Measurements from ENCODE around the gene KLF17. TPM values are rescaled to one million over a fixed set of nuclear protein-coding genes. Genes with fewer than 3 reads are reported as not detected.

Gene KLF17, protein sequence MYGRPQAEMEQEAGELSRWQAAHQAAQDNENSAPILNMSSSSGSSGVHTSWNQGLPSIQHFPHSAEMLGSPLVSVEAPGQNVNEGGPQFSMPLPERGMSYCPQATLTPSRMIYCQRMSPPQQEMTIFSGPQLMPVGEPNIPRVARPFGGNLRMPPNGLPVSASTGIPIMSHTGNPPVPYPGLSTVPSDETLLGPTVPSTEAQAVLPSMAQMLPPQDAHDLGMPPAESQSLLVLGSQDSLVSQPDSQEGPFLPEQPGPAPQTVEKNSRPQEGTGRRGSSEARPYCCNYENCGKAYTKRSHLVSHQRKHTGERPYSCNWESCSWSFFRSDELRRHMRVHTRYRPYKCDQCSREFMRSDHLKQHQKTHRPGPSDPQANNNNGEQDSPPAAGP
- total RNA-seq: not detected

GRCh38 chr1:44118682-44119081, at the start of gene KLF17:
Gene KLF17 (plus strand): TSS chr1:44118821. CDS start chr1:44118908, 87 bp downstream.
- no peak for DNase-seq

DNA sequence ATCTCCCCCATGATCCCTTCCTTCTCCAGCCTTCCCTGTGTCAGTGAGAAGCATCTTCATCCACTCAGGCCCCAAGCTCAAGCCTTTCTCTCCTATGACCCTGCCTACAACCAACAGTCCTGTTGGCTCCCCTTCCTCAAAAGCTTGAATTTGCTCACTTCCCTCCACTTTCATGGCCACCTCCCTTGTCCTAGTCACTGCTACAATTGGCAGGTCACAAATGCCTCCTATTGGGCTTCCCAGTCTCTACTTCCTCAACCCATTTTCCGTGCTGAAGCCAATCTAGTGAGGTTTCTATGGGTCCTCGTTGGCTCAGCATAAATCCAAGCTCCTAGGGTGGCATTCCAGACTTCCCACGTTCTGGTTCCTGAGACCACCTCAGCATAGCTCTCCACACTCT, 47.2 kb upstream of the KLF17 start:
- DNase-seq: no peak

- no peak for DNase-seq
Observed at GRCh38 chr1:44072204-44072603, 46.4 kb upstream of the KLF17 start.

GRCh38 chr1:44072821-44073220, 45.8 kb upstream of the KLF17 start:
- no peak for DNase-seq

DNA sequence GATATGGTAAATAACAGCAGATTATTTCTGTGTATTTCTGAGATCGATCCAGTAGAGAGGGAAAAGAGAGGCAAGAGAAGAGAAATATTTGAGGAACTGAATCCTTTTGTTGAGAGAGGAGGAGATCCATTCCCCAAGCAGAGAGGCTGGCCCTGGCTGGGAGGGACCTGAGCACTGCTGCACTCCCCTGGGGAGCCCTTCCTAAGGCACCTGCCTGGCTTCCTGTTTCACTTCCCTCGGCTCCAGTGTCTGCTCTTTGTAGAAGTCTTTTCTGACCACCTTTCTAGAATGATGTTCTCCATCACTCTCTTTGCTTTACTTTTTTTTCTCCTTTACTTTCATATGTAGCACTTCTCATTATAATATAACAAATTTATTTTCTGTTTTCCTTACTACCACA, 45.1 kb upstream of the KLF17 start:
- no peak for DNase-seq

DNA sequence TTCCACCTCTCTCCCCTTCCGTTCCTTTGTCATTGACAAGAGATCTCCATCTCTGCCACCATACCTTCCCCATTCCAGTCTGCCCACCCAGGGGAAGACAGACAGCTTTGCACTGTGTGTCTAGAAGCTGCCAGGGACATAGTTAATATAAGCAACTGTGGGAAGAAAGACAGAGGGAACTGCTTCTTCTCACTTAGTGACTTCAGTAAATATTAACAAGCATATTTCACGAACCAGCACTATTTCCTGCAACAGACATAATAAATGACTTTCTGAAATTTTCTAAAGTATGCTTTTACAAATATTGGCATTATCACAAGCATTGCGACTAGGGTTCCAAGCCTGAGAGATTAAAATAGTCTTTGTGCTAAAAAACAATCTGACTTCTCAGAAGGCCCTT, 44.2 kb upstream of the KLF17 start:
- no peak for DNase-seq

GRCh38 chr1:44076066-44076465, 42.6 kb upstream of the KLF17 start:
- DNase-seq: no peak

- no peak for DNase-seq
Observed at GRCh38 chr1:44077421-44077820, 41.2 kb upstream of the KLF17 start.

DNA sequence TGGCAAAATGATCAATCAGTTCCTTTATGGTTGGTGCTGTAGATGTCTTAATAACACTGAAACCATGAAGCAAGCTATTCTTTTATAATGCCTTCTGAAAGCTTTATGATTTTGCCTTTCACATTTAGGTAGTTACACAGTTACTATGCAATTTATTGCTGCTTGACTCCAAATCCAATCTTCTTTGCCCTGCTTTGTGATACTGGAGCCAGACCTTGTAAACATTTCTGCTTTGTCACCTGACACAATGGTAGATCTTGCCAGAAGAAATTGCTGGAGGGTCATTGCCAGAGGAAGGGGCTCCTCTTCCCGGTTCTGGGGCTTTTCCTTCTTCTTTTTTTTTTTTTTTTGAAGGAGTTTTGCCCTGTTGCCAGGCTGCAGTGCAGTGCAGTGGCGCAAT, 40.5 kb upstream of the KLF17 start:
- no peak for DNase-seq

- no peak for DNase-seq
Observed at GRCh38 chr1:44079566-44079965, 39.1 kb upstream of the KLF17 start.

DNA sequence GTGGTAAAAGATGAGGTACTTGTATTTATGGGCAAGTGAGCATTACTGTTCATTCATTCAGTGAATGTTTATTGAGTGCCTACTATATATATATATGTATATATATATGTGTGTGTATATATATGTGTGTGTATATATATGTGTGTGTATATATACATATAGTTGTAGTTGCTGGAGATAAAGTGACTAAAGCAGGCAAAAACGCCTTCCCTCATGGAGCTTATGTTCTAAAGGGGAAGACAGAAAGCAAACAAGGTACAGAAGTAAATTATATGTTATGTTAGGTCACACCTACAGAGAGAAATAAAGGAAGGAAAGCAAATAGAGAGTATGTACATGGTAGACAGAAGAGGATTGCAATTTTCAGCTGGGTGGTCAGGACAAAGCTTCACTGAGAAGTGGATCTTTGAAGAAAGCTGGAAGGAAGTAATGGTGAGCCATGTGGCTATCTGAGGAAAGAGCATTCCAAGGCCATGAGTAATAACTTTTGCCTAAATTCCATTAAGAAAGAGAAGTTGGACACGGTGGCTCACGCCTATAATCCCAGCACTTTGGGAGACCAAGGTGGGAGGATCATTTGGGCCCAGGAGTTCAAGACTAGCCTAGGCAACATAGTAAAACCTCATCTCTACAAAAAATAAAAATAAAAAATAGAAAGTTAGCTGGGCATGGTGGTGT, 33.5 kb upstream of the KLF17 start:
- DNase-seq: no peak

DNA sequence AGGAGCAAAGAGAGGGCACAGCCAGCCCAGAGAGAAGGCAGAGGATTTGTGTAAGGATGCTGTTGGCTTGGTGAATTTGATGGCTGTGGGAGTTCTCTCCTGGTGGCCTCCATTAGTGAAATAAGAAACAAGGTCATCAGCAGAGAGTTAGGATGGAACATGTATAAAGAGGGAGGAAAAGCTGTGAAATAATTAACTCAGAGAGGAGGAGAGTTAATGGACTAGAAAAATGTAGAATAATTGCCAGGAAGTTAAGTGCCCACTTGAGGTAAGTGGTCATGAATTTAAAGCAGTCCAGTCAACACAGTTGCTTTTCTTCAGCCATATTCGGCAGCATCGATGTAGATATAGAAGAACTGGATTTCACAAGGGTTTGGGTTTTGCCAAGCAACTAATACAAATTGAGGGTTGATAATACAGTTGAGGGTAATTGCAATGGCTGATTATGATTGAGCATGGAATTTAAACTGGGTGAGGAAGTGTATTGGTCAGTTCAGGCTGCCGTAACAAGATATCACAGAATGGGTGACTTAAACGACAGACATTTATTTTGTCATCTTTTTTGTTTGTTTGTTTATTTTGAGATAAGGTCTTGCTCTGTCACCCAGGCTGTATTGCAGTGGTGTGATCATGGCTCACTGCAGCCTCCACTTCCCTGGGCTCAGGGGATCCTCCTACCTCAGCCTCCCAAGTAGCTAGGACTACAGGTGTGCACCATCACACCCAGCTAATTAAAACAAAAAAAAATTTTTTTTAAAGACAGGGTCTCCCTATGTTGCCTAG, 31.7 kb upstream of the KLF17 start:
- no peak for DNase-seq

- no peak for DNase-seq
Observed at GRCh38 chr1:44089371-44090048, 29.1 kb upstream of the KLF17 start.

DNA sequence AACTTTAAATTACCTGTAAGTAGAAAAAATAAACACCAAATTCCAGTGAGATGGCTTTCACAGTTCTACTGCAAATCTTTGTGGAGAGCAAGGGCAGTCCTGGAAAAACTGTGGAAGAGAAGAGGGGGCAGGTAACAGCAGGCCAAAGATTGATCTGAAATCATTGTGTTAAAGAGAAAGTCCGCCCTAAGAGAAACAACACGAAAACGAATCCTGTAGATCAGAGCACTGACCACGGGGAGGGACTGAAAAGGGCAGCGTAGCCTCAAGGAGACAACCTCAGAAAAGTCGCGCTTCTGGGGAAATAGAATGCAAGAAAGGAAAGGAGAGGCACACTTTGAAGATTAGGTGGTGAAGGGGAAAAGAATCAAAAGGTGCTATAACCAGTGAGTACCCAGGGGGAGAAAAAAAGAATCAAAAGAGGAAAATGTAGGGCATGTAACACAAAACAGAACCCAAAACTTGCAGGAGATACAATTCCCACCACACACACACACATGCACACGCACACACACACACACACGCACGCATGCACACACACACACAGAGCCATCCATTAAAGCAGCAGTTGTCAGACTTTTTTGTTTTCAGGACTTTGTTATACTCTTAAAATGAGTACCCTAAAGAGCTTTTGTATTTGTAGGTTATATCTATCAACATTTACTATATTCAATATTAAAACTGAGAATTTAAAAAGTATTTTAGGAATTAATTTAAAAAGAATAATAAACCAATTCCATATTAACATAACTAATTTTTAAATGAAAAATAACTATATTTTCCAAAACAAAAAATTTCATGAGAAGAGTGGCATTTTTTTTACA, 28.0 kb upstream of the KLF17 start:
- DNase-seq: no peak

GRCh38 chr1:44094047-44094446, 24.6 kb upstream of the KLF17 start:
- no peak for DNase-seq

- no peak for DNase-seq
Observed at GRCh38 chr1:44100183-44100868, 18.3 kb upstream of the KLF17 start.

DNA sequence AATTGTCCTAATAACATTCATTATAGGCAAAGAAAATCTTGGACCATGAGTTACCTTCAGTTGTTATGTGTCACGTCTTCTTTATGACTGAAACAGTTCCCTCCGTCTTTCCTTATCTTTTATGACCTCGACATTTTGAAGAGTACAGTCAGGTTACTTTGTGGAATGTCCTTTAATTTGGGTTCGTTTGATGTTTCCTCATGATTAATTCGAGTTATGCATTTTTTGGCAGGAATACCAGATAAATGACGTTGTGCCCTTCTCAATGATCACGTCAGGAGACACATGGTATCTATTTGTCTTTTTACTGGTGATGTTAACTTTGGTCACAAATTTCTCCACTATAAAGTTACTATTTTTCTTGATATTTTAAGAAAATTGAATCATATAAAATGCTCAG, 17.3 kb upstream of the KLF17 start:
- no peak for DNase-seq

- DNase-seq: no peak
Observed at GRCh38 chr1:44103270-44104131, 15.1 kb upstream of the KLF17 start.

DNA sequence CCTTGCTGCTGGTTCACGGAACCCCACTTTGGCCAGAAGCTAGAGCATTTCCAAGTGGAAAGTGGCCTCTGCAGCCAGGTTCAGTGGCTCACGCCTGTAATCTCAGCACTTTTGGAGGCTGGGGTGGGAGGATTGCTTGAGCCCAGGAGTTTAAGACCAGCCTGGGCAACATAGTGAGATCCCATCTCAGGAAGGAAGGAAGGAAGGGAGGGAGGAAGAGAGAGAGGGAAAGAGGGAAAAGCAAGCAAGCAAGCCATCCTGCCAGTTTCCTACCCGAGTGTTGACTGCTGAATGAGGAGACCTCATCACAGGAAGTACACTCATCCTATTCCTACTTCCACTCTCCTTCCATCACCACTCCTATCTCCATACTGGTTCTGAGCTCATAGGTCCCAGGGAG, 12.8 kb upstream of the KLF17 start:
- DNase-seq: no peak

- no peak for DNase-seq
Observed at GRCh38 chr1:44108241-44108640, 10.4 kb upstream of the KLF17 start.

- DNase-seq: no peak
Observed at GRCh38 chr1:44108971-44109370, 9.7 kb upstream of the KLF17 start.

Data from effector CD4-positive, alpha-beta T cell (primary cell).